PC-9 (cell line): Measurements from ENCODE around the gene TNFRSF12A. TPM values are rescaled to one million over a fixed set of nuclear protein-coding genes. Genes with fewer than 3 reads are reported as not detected.

Experiments
- BruUV-seq: library from RNA; stranded (reverse); fragments of 400-500 nt; replicated peaks from 2 replicates; lab custom pipeline; 2021; lab: Mats Ljungman, UMichigan
- CTCF ChIA-PET: fragments of 300-600 bp; sonication (Branson Sonifier 250); formaldehyde crosslinking; loops from one replicate; lab custom pipeline; 2022; ENCODE audit warnings: antibody characterized with exemption; lab: Charles Lee
- POLR2A ChIA-PET: fragments of 300-600 bp; sonication (Branson Sonifier 250); formaldehyde crosslinking; loops from one replicate; lab custom pipeline; 2022; ENCODE audit warnings: antibody characterized with exemption; ENCODE audit not compliant: unreplicated experiment; lab: Charles Lee
- DNase-seq, 2 experiments: peaks; one replicate each; pipeline versions ENCODE4 v3.0.0 to v3.0.0-alpha.2; 2015 to 2022; ENCODE audit warnings: mixed read lengths in 1 of 2
- H2AFZ ChIP-seq: fragments of 200-600 bp; sonication (generic); 2 replicates; pipeline ENCODE4 v1.8.1; 2017; ENCODE audit warnings: antibody characterized with exemption
- H3F3A ChIP-seq: fragments of 200-600 bp; sonication (generic); 2 replicates; pipeline ENCODE4 v1.8.1; 2017; ENCODE audit warnings: antibody characterized with exemption, mild to moderate bottlenecking, low read depth; ENCODE audit not compliant: insufficient read depth
- H3K27ac ChIP-seq: fragments of 200-600 bp; sonication (generic); 2 replicates; pipeline ENCODE4 v1.6.1; 2016; ENCODE audit warnings: mixed run types
- H3K27me3 ChIP-seq: fragments of 200-600 bp; sonication (generic); 2 replicates; pipeline ENCODE4 v1.6.1; 2016; ENCODE audit warnings: low read depth, mixed run types; ENCODE audit not compliant: insufficient read depth
- H3K36me3 ChIP-seq: fragments of 200-600 bp; sonication (generic); 2 replicates; pipeline ENCODE4 v1.6.1; 2016; ENCODE audit warnings: low read depth, mixed run types
- H3K4me1 ChIP-seq: fragments of 200-600 bp; sonication (generic); replicated peaks from 2 replicates; pipeline ENCODE4 v1.6.1; 2016; ENCODE audit warnings: mixed run types; ENCODE audit not compliant: insufficient read depth
- H3K4me2 ChIP-seq: fragments of 200-600 bp; sonication (generic); 2 replicates; pipeline ENCODE4 v1.6.1; 2017; ENCODE audit warnings: mixed run types
- H3K4me3 ChIP-seq: fragments of 200-600 bp; sonication (generic); 2 replicates; pipeline ENCODE4 v1.6.1; 2016; ENCODE audit warnings: mixed run types
- H3K79me2 ChIP-seq: fragments of 200-600 bp; sonication (generic); 2 replicates; pipeline ENCODE4 v1.6.1; 2017; ENCODE audit warnings: low read depth, mixed run types
- H3K9me2 ChIP-seq: fragments of 200-600 bp; sonication (generic); 2 replicates; pipeline ENCODE4 v1.8.1; 2017; ENCODE audit warnings: mild to moderate bottlenecking; ENCODE audit not compliant: insufficient read depth
- H3K9me3 ChIP-seq: fragments of 200-600 bp; sonication (generic); 2 replicates; pipeline ENCODE4 v1.8.1; 2016; ENCODE audit warnings: low read depth; ENCODE audit not compliant: insufficient read depth
- H4K20me1 ChIP-seq: fragments of 200-600 bp; sonication (generic); 2 replicates; pipeline ENCODE4 v1.8.1; 2017; ENCODE audit not compliant: insufficient read depth
- EZH2 ChIP-seq: fragments of 200-600 bp; sonication (generic); IDR thresholded peaks from 2 replicates; pipeline ENCODE4 v1.8.0; 2017; ENCODE audit warnings: antibody characterized with exemption, low read depth
- intact Hi-C: fragments of 100-400 bp; cut with micrococcal nuclease; formaldehyde crosslinking; loops from one replicate; pipeline ENCODE4 v1.10.0; 2022; ENCODE audit not compliant: unreplicated experiment
- total RNA-seq: library from RNA; stranded (reverse); gene quantifications from 2 replicates; pipeline ENCODE4 v1.2.3, GENCODE V29; 2021
- TF ChIP-seq, protein P1 (sequence below): fragments of 200-600 bp; sonication (generic); conservative IDR thresholded peaks from 2 replicates; pipeline ENCODE4 v1.6.1; 2017; ENCODE audit warnings: mixed run types, antibody characterized with exemption, mild to moderate bottlenecking, moderate library complexity

Gene TNFRSF12A
- total RNA-seq, 1 experiment from 2014 or later = 226 TPM

DNA sequence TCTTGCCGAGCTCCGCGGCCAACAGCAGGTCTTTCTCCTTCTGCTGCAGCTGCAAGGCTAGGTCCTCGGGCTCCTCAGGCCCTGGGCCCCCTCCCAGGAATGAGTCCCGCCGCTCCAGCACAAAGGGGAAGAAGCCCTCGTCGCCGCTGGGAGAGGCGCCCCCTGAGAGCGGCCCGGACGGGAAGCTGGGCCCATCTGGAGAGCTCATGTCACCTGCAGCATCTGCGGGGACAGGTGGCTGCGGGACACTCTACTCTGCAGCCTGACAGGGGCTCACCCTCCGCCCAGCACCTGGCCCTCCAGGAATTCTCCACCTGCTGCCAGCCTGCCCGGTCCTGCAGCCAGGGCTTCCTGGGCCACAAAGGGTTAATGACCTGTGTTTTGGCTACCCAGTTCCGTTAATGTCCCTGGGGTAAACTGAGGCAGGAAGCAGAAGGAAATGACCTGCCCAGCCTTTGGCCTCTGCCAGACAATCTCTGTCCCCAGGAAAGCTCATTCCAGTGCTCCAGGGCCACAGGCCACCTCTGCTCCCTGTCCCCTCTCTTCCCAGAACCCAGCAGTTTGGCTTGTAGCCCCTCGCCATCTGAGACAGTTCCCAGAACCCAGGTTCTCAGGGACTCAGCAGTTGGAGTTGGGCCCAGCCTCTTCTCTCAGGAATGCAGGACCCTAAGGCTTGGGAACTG, 15.3 kb downstream of the TNFRSF12A start:
- Histone ChIP-seq H3K4me1 (peaks cover 56% of the 10 kb centered on the region), H3K27ac (no peak overlapping the region), H3K9me2 (no peaks in the 10 kb centered on the region), H2AFZ (no peak overlapping the region; the same call in 1 of the 2 replicates), H3K79me2 (peaks cover 17% of the 10 kb centered on the region), H3K36me3 (0 out of 2 replicates have a peak, but pooled peaks cover 3% of the 10 kb centered on the region), H3K27me3 (no peaks in the 10 kb centered on the region), H3K4me2 (peak overlapping the region; percentile 87), H3F3A (peaks cover 52% of the 10 kb centered on the region), H3K9me3 (no peaks in the 10 kb centered on the region), H3K4me3 (peak overlapping the region; percentile 92), H4K20me1 (peaks cover 11% of the 10 kb centered on the region; the same call in 1 of the 2 replicates)
- TF ChIP-seq, protein P1, sequence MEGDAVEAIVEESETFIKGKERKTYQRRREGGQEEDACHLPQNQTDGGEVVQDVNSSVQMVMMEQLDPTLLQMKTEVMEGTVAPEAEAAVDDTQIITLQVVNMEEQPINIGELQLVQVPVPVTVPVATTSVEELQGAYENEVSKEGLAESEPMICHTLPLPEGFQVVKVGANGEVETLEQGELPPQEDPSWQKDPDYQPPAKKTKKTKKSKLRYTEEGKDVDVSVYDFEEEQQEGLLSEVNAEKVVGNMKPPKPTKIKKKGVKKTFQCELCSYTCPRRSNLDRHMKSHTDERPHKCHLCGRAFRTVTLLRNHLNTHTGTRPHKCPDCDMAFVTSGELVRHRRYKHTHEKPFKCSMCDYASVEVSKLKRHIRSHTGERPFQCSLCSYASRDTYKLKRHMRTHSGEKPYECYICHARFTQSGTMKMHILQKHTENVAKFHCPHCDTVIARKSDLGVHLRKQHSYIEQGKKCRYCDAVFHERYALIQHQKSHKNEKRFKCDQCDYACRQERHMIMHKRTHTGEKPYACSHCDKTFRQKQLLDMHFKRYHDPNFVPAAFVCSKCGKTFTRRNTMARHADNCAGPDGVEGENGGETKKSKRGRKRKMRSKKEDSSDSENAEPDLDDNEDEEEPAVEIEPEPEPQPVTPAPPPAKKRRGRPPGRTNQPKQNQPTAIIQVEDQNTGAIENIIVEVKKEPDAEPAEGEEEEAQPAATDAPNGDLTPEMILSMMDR = no peak
- TF ChIP-seq EZH2 = no peak
- CTCF ChIA-PET = no interaction called here
- POLR2A ChIA-PET = interaction anchor here (0.5 kb wide), 1 partner anchor 12 kb away, joined by 8 read pairs; the partner anchor contains the start of genes HCFC1R1 and THOC6
- DNase-seq = no peak
- intact Hi-C loops = no loop called here
- BruUV-seq = no TSS peak

DNA sequence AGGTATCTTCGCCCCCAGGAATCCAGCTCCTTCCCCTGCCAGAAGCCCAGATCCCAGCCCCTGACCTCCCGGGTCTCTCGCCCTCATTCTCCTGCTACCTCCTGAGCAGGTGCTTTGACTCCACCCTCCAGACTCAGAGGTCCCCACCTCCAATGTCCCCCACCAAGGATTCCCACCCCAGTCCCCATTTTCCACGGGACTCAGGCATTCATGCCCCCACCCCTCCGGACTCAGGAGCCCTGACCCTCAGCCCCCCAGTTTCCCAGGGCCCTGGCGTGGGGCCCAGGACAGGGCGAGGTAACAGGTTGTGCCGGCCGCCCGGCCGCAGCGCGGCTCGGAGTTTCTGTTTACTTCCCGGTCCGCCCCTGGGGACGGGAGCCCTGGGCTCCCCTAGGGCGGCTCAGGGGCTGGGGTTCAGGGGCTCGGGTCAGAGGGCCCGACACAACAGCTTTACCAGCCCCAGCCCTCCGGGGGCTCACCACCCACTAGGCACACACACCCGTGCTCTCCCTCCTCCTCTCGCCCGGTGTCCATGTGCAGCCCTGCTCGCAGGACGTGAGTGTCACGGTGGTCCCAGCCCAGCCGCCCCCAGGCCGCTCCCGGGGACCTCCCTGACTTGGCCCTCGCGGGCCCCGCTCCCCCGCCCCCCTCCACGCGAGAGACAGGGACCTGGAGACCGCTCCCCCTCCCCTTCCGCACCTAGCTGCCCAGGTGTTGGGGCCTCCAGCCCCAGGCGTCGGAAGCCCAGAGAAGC, 16.0 kb downstream of the TNFRSF12A start:
- Histone ChIP-seq H3K9me3 (no peaks in the 10 kb centered on the region), H4K20me1 (peaks cover 11% of the 10 kb centered on the region; the same call in 1 of the 2 replicates), H3K79me2 (peaks cover 17% of the 10 kb centered on the region), H3K27me3 (no peaks in the 10 kb centered on the region), H3K4me1 (peaks cover 51% of the 10 kb centered on the region), H3K27ac (no peak overlapping the region; the same call in 1 of the 2 replicates), H2AFZ (peak overlapping the region; percentile 82), H3K9me2 (no peaks in the 10 kb centered on the region), H3F3A (peaks cover 46% of the 10 kb centered on the region), H3K4me2 (peak overlapping the region; percentile 87), H3K36me3 (0 out of 2 replicates have a peak, but pooled peaks cover 3% of the 10 kb centered on the region), H3K4me3 (peak overlapping the region; percentile 92)
- intact Hi-C loops = loop anchor here (1.0 kb wide), 1 partner anchor 22 kb away; no protein-coding TSS in a partner anchor
- CTCF ChIA-PET = no interaction called here
- POLR2A ChIA-PET = interaction anchor here (0.5 kb wide), 1 partner anchor 13 kb away, joined by 8 read pairs; the partner anchor contains the start of genes HCFC1R1 and THOC6
- no TSS peak for BruUV-seq
- peak in 1 of 2 experiments; percentile 63 for DNase-seq
- TF ChIP-seq, protein P1 = no peak

- Histone ChIP-seq H3K79me2 (peaks cover 17% of the 10 kb centered on the region), H3K36me3 (0 out of 2 replicates have a peak, but pooled peaks cover 3% of the 10 kb centered on the region), H3K9me3 (no peaks in the 10 kb centered on the region), H2AFZ (peak within 1 kb of the TSS; percentile 82), H3K4me2 (peak within 1 kb of the TSS; percentile 87), H3K27me3 (no peaks in the 10 kb centered on the region), H3K4me3 (peak within 1 kb of the TSS; percentile 92), H3K4me1 (peaks cover 45% of the 10 kb centered on the region), H3F3A (peaks cover 39% of the 10 kb centered on the region), H4K20me1 (peaks cover 11% of the 10 kb centered on the region; the same call in 1 of the 2 replicates), H3K27ac (no peak within 1 kb of the TSS; the same call in 1 of the 2 replicates), H3K9me2 (no peaks in the 10 kb centered on the region)
- ChIA-PET POLR2A (no interaction called here), CTCF (no interaction called here)
- intact Hi-C loops = loop anchor here (1.0 kb wide), 1 partner anchor 21 kb away; no protein-coding TSS in a partner anchor
- BruUV-seq = no TSS peak
- no peak for TF ChIP-seq EZH2
- TF ChIP-seq, protein P1 = no peak
- DNase-seq = peak in 1 of 2 experiments; percentile 73
These were observed 16.7 kb downstream of the TNFRSF12A start, which contains the start of gene BICDL2 for GRCh38 chr16:3036726-3037315. BICDL2 (minus strand) TSS chr16:3036944; CDS start chr16:3035496, 1,448 bp downstream.
